ENCODE measurements around the gene CHMP2A.
A peak's percentile ranks its signal among the peaks of the same experiment; 100 is the strongest.

CHMP2A gene

GRCh38 chr19:58557221-58558065, 2.5 kb upstream of the CHMP2A start:
- peak overlapping the region; percentile 94 for H3K4me3 ChIP-seq (ENCODE audit: low read length)
- peaks cover 45% of the 10 kb centered on the region for H3K4me1 ChIP-seq (ENCODE audit: control insufficient read depth, insufficient read depth, low read length)

DNA sequence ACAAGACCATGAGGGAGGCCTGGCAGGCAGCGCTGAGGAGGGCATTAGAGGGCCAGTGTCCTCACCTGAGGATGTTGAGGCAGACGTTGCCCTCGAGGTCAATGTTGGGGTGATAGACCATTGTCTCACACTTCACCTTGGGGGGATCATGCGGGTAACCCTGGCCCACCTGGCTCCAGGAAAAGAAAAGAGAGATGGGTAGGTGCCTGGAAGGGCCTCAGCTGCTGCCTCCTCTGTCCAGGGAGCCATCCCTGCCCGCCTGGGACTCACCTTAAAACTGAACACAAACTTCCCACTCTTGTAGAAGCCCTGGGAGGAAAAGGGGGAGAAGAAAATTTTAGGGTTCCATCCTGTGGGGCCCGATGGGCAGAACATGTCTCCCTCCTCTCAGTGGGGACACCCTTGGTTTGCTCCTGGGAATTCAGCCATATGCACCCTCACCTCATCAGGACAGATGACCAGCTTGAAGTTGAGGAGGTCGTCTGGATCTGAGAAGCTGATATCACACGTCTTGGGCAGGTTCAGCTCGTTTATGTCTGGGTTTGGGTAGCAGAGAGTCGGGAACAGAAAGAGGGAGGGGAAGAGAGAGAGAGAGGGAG, 1.8 kb upstream of the CHMP2A start:
- Histone ChIP-seq H3K4me1 (ENCODE audit: control insufficient read depth, insufficient read depth, low read length) (peaks cover 39% of the 10 kb centered on the region), H3K9ac (ENCODE audit: low read depth, low read length) (peak overlapping the region; percentile 98), H3K4me3 (ENCODE audit: low read length) (peak overlapping the region; percentile 94), H3K27me3 (ENCODE audit: control insufficient read depth, insufficient read depth, low read length) (no peaks in the 10 kb centered on the region), H3K36me3 (ENCODE audit: insufficient read depth, low read length) (peaks cover 27% of the 10 kb centered on the region), H3K4me2 (ENCODE audit: low read length) (peak overlapping the region; percentile 97), H3K9me3 (replicated peaks; ENCODE audit: low read length) (no peaks in the 10 kb centered on the region)

More at GRCh38 chr19:58557221-58558065, 2.5 kb upstream of the CHMP2A start:
- H3K27me3 ChIP-seq (ENCODE audit: control insufficient read depth, insufficient read depth, low read length) = no peaks in the 10 kb centered on the region
- H3K4me2 ChIP-seq (ENCODE audit: low read length) = peak overlapping the region; percentile 97
- peaks cover 19% of the 10 kb centered on the region for H3K36me3 ChIP-seq (ENCODE audit: insufficient read depth, low read length)
- peak overlapping the region; percentile 98 for H3K9ac ChIP-seq (ENCODE audit: low read depth, low read length)
- no peaks in the 10 kb centered on the region for H3K9me3 ChIP-seq (replicated peaks; ENCODE audit: low read length)

DNA sequence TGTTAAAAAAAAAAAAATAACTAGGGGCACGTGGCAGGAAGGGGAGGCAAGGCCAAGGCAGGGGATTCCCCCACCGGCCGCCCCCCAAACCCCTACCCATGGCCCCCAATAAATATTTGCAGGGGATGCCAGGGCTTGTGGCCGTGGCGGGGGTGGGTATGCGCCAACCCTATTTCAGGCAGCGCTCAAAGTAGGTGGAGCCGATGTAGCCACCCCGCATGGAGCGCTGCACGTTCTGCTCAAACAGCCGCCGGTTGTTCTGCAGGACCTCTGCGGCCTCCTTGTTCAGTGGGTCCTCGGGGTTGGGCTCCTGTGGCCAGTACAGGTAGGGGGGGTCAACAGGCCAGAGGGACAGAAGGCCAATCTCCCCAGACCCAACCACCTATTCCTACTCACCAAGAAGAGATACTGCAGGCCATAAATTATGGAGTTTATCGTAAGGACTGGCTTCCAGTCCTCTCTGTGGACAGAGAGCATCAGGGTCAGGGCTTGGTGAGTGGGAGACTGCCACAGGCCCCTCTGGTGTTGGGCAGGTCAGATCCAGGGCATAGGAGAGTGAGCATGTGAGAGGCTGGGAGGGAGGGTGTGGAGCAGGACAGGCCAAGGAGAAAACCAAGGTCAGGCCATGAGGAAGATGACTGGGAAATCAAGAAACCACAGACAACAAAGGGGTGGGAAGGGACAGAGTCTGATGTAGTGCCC, 1.2 kb upstream of the CHMP2A start:
- H3K4me2 ChIP-seq (ENCODE audit: low read length) = peak overlapping the region; percentile 97
- no peaks in the 10 kb centered on the region for H3K9me3 ChIP-seq (replicated peaks; ENCODE audit: low read length)
- H3K4me1 ChIP-seq (ENCODE audit: control insufficient read depth, insufficient read depth, low read length) = peaks cover 39% of the 10 kb centered on the region
- peaks cover 33% of the 10 kb centered on the region for H3K36me3 ChIP-seq (ENCODE audit: insufficient read depth, low read length)
- no peaks in the 10 kb centered on the region for H3K27me3 ChIP-seq (ENCODE audit: control insufficient read depth, insufficient read depth, low read length)
- H3K4me3 ChIP-seq (ENCODE audit: low read length) = peak overlapping the region; percentile 94
- peak overlapping the region; percentile 98 for H3K9ac ChIP-seq (ENCODE audit: low read depth, low read length)

DNA sequence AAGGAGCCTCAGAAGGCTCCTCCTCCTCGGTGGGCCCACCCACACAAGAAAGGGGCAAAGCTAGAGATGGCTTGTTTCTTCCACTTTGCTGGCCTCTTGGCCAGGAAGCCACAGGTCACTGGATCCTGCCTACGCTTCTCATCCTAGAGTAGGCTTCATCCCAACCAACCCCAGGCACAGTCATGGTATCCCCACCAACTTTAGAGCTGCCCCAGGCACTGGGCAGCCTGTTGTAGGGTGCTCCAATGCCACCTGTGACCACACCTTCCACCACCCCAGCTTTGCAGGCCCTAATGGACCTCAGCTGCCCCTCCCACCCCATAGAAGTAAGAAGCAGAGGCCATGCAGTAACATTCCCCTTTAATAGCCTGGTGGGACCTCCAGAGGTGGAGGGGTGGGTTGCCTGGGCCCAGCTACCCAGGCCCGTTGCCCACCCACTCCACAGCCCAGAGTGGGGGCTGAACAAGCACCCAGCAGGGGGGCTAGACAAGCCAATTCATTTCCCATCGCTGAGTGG, 522 bp upstream of the CHMP2A start:
- Histone ChIP-seq H3K9me3 (replicated peaks; ENCODE audit: low read length) (no peaks in the 10 kb centered on the region), H3K4me3 (ENCODE audit: low read length) (peak overlapping the region; percentile 86), H3K9ac (ENCODE audit: low read depth, low read length) (peak overlapping the region; percentile 92), H3K27me3 (ENCODE audit: control insufficient read depth, insufficient read depth, low read length) (no peaks in the 10 kb centered on the region), H3K4me1 (ENCODE audit: control insufficient read depth, insufficient read depth, low read length) (peaks cover 39% of the 10 kb centered on the region), H3K36me3 (ENCODE audit: insufficient read depth, low read length) (peaks cover 40% of the 10 kb centered on the region), H3K4me2 (ENCODE audit: low read length) (peak overlapping the region; percentile 97)

DNA sequence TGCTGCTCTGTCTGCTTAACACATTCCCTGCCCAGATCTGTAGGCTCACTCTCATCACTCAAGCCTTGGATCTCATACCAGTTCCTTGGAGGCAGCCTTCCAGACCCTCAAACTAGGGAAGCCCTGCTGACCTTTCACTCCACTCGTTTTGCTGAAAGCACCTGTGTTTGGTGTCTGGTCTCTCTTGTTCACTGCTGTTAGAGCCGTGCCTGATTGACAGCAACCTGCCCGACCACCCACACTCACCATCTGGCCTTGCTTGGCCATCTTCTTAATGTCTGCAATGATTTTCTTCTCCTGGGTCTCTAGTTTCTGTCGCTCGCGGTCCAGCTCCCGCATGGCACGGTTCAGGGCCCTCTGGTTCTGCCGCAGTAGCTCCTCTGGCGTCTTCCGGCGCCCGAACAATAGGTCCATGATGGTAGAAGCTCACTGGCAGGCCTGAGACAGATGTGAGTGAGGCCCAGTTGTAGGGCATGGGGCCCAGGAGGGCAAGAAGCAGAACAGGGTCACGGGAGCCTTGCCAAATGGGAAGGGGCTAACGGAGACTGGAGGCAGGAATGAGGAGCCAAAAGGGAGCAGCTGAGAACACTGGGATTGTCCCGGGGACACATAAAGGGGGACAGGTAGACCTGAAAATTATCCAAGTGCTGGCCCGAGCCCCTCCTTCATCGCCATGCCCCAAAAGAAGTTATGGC, 959 bp downstream of the CHMP2A start:
- Histone ChIP-seq H3K4me2 (ENCODE audit: low read length) (peak overlapping the region; percentile 97), H3K9ac (ENCODE audit: low read depth, low read length) (peak overlapping the region; percentile 92), H3K27me3 (ENCODE audit: control insufficient read depth, insufficient read depth, low read length) (no peaks in the 10 kb centered on the region), H3K36me3 (ENCODE audit: insufficient read depth, low read length) (peaks cover 54% of the 10 kb centered on the region), H3K9me3 (replicated peaks; ENCODE audit: low read length) (no peaks in the 10 kb centered on the region), H3K4me1 (ENCODE audit: control insufficient read depth, insufficient read depth, low read length) (peaks cover 28% of the 10 kb centered on the region), H3K4me3 (ENCODE audit: low read length) (peak overlapping the region; percentile 86)

DNA sequence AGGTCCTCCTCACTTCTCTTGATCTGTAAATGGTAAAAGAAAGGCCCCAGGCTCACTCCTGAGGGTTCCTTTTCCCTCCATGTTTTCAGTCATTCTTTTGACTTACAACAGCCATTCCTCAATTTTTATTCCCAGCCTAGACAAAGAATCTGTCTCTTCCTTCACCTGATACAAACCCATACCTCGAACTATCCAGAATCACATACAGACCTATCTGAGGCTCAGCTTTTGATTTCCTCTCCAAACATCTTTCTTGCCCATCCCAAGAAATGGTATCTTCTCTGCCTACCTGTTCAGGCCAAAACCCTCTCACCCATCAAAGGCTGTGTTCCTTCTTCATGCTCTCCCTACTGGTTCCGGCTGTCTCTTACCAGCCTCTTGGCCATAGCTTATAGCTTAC, 2.2 kb downstream of the CHMP2A start:
- Histone ChIP-seq H3K4me2 (ENCODE audit: low read length) (no peak overlapping the region), H3K4me1 (ENCODE audit: control insufficient read depth, insufficient read depth, low read length) (peaks cover 29% of the 10 kb centered on the region), H3K4me3 (ENCODE audit: low read length) (no peak overlapping the region), H3K9me3 (replicated peaks; ENCODE audit: low read length) (no peaks in the 10 kb centered on the region), H3K27me3 (ENCODE audit: control insufficient read depth, insufficient read depth, low read length) (no peaks in the 10 kb centered on the region), H3K9ac (ENCODE audit: low read depth, low read length) (no peak overlapping the region), H3K36me3 (ENCODE audit: insufficient read depth, low read length) (peaks cover 67% of the 10 kb centered on the region)

DNA sequence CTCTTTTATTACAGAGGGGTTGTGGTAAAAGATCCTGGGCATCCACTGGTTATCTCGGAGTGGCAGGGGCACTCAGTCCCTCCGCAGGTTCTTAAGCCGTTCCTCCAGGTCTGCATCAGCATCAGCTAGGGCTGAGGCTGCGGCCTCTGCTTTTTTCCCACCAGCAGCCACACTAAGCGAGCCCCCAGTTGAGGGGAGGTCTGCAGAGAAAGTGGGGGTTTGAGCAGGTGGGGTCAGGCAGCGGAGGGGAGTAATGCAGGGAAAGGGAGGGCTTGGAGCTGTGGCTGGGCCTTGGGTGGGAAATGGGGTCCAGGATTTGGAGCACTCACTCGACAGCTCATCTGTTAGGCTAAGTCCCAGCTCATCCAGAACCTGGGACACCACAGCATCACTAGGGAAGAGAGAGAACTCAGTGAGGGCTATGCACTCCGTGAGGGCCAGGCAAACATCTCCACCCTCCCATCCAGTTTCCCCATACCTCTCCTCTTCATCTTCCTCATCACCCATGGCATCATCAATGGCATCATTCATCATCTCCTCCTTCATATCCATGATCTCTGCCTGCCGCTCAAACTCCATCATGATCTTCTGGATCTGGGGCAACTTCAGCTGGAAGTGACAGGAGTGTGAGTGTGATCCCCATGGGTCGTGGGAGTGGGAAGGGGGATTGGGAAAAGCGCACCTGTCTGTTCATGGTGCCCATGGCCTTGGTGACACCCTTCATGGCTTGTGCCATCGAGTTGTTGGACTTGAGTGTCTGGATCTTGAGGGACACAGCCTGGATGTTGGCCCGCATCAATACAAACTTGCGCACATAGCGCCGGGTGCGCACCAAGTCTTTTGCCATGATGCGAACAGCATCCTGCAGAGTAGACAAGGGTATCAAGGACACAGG, 3.1 kb downstream of the CHMP2A start:
- Histone ChIP-seq H3K36me3 (ENCODE audit: insufficient read depth, low read length) (peaks cover 70% of the 10 kb centered on the region), H3K9ac (ENCODE audit: low read depth, low read length) (no peak overlapping the region), H3K9me3 (replicated peaks; ENCODE audit: low read length) (no peaks in the 10 kb centered on the region), H3K4me2 (ENCODE audit: low read length) (no peak overlapping the region), H3K4me1 (ENCODE audit: control insufficient read depth, insufficient read depth, low read length) (peaks cover 30% of the 10 kb centered on the region), H3K4me3 (ENCODE audit: low read length) (no peak overlapping the region), H3K27me3 (ENCODE audit: control insufficient read depth, insufficient read depth, low read length) (no peaks in the 10 kb centered on the region)

GRCh38 chr19:58551123-58551497, 3.8 kb downstream of the CHMP2A start:
- Histone ChIP-seq H3K27me3 (ENCODE audit: control insufficient read depth, insufficient read depth, low read length) (no peaks in the 10 kb centered on the region), H3K36me3 (ENCODE audit: insufficient read depth, low read length) (peaks cover 68% of the 10 kb centered on the region), H3K4me1 (ENCODE audit: control insufficient read depth, insufficient read depth, low read length) (peaks cover 31% of the 10 kb centered on the region), H3K4me2 (ENCODE audit: low read length) (no peak overlapping the region), H3K4me3 (ENCODE audit: low read length) (no peak overlapping the region), H3K9me3 (replicated peaks; ENCODE audit: low read length) (no peaks in the 10 kb centered on the region), H3K9ac (ENCODE audit: low read depth, low read length) (no peak overlapping the region)

- Histone ChIP-seq H3K4me3 (ENCODE audit: low read length) (no peak overlapping the region), H3K27me3 (ENCODE audit: control insufficient read depth, insufficient read depth, low read length) (no peaks in the 10 kb centered on the region), H3K9me3 (replicated peaks; ENCODE audit: low read length) (no peaks in the 10 kb centered on the region), H3K4me2 (ENCODE audit: low read length) (no peak overlapping the region), H3K9ac (ENCODE audit: low read depth, low read length) (no peak overlapping the region), H3K36me3 (ENCODE audit: insufficient read depth, low read length) (peaks cover 71% of the 10 kb centered on the region), H3K4me1 (ENCODE audit: control insufficient read depth, insufficient read depth, low read length) (peaks cover 35% of the 10 kb centered on the region)
Measured at GRCh38 chr19:58550362-58551122, 4.4 kb downstream of the CHMP2A start.

Data from skeletal muscle satellite cell (primary cell).